ENCODE measurements around the gene GTF2F2.
"Not testable (repeated sequence)": the region's sequence is repeated elsewhere in the genome, so short reads cannot be mapped to it uniquely, and the experiment has no call there.

Gene GTF2F2

DNA sequence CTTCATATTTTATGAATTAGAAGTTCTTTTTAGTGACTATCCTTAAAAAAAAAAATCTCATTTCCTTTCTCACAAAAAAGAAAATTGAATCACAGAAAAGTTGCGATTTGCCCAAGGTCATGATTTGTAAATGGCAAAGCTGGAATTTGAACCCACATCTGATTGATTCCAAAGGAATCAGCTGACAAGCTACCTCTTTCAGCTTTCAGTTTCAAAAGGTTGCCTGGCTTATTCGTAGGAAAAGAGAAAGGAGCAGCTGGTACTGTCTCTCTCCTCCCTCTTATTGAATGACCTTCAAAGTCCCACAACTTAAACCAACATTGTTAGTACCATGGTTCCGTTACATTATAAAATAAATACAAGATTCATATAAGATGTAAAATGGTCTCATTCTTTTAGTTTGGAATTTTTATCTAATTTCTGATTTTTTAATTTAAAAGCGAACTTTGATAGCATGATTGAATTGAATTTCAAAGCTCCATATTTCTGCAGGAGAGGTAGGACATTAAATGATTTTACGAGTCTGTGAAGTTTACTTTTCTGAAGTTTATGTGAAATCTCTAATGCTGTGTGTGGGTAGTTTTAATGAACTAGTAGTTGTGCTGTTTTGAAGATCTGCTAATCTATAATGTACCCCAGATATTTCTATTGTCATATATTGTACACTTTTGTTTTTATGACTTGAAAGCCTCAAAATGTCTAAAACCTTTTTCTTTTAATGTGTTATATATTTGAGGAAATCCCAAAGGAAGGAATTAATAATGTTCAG, 99.0 kb downstream of the GTF2F2 start:
- no peak for DNase-seq

DNA sequence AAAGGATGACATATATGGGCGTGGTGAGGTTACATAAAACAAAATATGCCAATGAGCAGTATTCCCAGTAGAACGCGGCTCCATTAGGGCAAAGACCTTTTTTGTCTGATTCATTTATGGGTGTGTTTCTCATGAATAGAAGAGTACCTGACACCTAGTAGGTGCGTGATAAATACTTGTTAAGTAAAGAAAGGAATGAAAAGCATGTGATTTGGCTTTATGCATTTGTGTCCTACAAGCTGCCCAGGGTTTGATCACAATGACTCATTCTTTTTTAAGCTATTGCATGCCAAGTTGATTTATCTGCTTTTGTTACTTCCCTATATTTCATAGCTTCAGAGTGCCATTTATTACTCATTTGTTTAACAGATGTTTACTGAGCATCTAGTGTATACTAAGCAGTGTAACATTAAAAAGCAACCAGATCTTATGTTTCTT, 99.6 kb downstream of the GTF2F2 start:
- DNase-seq, result no peak

DNA sequence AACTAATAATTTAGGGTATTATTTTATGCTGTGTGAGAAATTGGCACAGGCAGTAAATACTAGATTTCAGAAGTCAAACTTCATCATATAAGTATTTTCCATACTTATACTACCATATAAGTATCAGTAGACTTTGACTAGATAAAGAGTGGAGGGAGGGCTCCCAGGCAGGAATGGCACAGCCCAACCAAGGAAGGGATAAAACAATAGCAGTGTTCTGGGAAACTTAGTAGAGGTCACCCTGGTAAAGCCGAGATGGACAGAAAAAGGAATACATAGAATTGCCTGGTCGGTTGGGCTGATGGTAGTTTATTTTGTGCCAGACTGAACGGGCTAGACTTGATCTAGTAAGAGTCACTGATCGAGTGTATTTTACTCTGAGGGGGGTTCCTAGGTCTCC, 100.1 kb downstream of the GTF2F2 start:
- no peak for DNase-seq

DNA sequence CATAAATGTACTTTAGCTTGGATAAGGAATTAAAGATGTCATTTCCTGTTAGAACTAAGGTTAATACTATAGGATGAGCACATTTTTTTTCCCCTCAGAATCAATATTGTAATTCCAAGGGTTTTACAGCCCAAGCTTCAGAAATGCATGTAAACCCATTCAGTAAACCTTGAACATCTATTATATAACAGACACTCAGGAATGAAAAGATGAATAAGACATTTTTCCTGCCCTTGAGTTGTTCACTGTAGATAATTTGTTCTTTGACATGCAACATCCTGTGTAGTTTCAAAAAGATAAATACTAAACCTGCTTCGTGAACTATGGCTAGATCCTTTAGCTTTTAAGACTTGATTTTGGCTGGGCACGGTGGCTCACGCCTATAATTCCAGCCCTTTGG, 102.2 kb downstream of the GTF2F2 start:
- DNase-seq, result no peak

DNA sequence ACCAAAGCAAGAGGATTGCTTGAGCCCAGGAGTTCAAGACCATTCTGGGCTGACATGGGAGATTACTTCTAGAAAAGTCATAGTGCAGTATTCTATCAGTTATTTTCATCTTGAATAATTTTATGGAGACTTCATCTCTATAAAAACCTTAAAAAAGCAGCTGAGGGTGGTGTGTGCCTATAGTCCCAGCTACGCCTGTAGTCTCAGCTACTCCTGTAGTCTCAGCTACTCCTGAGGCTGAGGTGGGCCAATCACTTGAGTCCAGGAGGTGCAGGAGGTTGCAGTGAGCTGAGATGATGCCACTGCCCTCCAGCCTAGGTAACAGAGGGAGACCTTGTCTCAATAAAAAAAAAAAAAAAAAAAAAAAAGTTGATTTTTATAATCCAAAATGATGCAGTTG, 102.6 kb downstream of the GTF2F2 start:
- no peak for DNase-seq

DNA sequence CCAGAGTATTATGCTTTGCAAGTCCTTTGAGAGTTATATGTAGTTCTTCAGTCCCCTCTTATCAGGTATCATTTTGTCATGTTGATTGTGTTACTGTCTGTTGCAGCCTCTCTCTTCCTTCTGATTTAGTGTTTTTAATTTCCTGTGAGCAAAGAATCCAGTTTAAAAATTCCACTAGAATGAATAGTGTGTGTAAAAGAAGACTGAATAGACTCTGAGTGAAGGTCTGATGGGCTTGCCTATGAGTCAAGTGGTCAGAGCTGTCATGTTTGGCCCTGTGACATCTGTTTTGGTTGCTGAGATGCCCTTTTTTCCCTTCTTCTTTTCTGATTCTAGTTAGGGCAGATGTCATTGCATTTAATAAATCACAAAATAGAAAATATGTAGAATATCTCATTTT, 103.9 kb downstream of the GTF2F2 start:
- no peak for DNase-seq

DNA sequence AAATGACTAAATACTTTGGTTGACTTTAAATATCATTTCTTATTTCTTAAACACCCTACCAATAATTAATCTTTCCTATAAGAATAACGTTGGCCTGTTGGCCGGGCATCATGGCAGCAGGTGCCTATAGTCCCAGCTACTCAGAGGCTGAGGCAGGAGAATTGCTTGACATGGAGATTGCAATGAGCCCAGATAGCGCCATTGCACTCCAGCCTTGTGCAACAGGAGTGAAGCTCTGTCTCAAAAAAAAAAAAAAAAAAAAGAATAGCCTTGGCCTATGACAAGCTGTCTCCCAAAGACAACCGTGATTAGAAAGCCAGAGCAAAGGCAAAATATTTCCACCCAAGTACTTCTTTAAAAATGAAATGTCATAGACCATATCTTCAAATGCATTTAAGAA, 105.1 kb downstream of the GTF2F2 start:
- DNase-seq, result no peak

DNA sequence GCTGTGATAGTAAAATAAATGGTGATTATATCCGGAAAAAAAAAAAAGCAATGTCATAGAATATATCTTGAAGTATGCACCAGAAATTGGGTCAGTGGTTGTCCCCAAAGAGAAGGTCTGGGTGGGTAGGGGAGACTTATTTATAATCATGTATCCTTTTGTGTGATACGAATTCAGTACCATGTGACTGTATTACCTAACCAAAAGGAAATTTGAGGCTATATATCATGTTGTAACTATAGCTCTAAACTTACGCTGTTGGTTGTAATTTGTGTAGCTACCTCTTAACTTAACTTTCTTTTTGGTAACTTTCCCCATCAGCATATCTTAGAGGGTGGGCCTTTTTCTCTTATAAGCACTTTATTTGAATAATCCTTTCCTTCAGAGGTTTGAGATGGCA, 105.7 kb downstream of the GTF2F2 start:
- DNase-seq, result no peak

DNA sequence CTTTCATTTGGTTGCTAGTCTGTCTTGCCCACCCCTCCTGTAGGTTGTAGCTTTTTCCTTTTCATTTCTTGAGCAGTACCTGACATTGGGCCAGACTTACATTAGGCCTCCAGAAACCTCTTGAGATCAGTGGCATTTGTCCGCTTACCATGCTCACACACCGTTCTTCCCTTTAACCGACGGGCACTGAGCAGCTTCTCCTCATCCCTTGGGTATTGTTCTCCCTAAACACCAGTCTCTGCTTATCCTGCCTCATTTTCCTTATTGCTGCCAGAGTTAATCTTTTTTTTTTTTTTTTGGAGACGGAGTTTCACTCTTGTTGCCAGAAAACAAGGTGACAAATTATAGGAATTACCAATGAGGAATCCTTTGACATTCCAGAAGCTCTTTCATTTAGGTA, 107.7 kb downstream of the GTF2F2 start:
- DNase-seq, result no peak

DNA sequence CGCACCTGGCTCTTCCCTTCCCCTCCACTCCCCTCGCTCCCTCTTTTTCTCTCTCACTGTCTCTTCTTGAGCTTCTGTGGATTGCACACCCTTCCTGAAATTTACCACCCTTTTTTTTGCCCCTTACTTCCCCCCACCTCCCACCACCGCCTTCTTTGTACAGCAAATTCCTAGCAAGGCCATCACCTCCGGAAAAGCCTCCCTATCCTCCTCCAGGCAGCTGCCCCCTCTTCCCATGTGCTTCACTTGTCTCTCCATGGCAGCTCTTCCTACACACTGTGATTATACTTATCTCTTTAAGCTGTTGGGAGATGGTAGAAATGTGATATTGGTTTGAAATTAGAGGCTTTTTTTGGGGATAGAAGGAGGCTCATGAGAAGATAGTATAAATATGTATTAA, 108.9 kb downstream of the GTF2F2 start:
- no peak for DNase-seq

DNA sequence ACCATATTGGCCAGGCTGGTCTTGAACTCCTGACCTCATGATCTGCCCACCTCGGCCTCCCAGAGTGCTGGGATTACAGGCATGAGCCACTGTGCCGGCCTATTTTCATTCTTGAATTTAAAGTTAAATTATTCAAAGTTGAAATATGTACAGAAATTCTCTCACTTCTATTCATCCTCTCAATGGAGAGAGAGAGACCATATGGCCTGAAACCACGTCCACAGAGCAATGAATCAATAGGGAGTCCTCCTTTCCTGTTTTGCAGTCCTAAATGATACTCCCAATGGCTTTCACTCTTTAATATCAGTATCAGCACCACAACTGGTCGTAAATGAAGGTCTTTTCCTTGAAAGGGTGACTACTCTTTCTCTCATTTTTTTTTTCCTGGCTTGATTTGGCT, 111.0 kb downstream of the GTF2F2 start:
- DNase-seq, result no peak

DNA sequence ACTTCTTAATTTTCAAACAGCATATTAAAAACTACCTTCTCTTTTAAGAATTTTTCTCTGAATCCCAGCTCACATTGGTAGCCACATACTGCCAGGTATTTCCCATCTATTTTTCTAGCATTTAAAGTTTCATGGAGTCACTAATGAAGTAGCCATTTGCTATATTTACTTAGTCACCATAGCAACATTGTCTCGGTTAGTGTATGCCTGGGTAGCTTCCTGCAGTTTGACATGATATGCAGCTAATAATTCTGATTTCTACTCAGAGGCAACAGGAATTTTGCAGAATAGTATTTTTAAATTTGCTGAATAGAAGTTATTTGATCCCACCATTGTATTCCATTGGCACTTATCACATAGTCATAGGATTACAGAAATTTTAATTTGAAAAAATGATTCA, 111.4 kb downstream of the GTF2F2 start:
- no peak for DNase-seq

DNA sequence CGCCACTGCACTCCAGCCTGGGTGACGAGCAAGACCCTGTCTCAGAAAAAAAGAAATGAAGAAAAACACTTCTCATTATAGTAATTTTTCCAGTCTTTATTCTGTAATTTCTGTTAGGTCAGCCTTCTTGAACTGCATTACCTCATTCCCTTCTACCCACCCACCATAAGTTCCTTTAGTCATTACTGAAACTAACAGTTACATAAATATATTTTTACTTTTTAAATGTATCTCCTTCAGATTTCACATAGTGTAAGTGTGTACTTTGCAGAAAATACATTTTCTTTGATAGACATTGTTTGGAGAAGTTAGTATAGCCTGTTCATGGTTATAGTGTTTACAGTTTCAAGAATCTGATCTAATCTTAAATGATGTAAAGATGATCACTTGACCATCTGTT, 112.3 kb downstream of the GTF2F2 start:
- DNase-seq, result no peak

DNA sequence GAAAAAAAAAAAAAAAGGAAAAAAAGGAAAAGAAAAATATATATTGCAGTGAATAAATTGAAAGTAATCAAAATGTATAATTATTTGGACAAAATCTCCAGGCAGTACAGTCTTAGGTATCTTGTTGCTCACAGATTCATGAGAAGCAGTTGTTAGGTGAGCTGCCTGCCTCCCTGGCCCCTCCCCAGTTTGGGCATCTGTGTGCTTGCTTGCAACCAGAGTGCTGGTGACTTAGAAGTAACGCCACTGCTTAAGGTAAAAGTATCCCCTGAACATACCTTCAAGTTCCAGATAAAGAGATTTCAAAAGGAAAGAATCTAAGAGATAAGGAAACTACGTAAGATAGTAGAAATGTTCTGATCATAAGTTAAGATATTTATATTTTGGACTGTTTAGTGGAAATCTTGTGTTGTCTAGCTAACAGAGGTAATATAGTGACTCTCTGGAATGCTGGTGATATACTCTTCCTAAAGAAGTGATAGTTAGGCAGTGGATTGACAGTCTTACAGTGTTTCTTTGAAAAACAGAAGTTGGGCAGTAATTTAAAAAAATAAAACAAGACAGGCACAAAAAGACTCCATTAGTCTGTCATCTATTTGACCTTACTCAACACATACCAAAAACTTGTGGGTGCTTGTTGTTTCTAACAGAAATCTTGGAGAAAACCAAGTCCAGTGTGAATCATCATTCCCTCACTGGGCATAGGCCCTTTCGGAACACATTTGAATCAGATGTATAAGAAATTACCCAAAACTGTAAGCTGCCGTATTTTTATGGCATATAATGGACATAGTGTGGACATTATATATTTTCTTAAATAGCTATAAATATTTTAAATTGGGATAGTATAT, 118.9 kb downstream of the GTF2F2 start:
- no peak for DNase-seq

DNA sequence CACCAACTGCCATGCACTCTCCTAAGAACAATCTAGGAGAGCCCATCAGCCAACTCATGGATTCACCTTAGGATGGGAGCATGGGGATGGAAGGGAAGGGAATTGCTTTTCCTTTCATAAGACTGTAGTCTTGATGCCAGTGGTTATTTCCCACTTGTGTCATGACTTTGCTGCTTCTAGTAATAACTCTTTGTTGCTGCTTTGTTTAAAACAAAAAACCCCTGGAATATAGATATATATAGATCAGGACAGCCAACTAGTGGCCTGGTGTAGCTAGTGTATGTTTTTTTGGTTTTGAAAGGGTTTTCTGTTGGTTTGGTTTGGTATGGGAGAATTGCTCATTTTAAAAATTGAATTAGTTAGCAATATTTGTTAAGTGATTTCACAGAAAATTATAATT, 119.8 kb downstream of the GTF2F2 start:
- no peak for DNase-seq

DNA sequence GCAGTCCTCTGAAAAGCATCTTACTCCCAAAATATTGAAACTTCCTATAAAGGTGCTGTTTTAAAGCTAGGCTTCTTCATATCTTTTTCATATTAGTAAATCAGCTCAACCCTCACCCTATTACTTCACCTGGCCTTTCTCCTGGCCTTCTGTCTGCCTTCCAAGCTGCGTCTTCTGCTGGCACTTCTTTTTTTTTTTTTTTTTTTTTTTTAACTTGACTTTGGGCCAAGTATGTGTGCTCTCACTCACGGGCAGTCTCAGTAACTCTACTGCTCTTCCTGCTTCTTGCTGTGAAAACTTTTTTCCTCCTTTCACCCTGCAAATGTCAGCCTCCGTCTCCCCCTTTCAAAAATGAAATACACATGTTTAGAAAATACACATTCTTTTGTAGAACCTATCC, 121.8 kb downstream of the GTF2F2 start:
- DNase-seq, result no peak

DNA sequence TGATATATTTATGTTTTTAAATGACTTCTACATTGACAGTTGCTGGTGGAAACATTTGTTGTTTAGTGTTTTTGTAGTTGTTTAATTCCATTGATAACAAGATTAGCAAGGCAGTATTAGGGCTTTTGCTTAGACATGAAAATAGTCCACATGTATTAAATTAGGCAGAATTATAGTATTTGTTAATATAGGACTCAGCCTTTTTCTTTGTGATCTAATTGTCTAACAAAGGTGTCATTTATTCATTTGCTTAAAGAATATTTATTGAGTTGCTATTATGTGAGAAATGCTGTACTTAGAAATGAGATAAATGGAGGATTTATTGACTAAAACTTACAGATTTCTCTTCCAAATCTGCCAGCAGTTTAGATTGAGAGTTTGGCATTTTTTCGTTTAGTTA, 122.2 kb downstream of the GTF2F2 start:
- no peak for DNase-seq

DNA sequence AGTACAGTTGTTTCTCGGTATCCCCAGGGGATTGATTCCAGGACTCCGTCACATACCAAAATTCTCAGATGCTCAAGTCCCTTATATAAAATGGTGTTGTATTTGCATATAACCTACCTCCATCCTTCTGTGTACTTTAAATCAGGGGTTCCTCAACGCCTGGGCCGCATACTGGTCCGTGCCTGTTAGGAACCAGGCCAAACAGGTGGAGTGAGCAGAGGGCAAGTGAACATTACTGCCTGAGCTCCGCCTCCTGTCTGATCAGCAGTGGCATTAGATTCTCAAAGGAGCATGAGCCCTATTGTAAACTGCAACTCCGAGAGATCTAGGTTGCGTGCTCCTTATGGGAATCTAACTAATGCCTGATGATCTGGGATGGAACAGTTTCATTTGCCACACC, 122.8 kb downstream of the GTF2F2 start:
- DNase-seq, result no peak

DNA sequence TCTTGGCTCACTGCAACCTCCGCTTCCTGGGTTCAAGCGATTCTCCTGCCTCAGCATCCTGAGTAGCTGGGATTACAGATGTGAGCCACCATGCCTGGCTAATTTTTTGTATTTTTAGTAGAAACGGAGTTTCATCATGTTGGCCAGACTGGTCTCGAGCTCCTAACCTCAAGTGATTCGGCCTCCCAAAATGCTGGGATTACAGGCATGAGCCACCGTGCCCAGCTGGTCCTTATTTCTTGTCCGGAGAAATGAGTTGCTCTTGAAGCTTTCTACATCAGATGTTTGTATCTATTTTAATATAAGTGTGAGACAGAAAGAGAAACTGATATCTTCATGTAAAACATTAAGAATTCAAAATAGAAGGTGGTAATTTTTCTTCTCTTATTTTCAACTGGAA, 124.4 kb downstream of the GTF2F2 start:
- DNase-seq, result not testable (repeated sequence)

DNA sequence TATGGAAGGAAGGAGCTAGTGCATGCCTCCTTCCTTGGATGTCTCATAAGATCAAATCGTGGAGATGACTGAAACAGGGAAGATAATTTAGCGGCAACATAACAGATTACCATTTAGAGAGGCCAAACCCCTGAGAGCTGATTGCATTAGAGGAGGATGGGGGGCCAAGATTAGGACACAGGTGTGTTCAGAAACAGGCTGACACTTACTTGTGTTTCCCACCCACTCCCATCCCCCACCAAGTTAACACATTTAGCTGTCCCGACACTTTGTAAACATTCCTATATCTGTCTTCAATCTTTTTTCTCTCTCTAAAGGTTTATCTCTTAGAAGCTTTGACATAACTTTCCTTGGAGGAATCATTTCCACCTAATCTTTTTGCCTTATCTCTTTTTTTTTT, 129.4 kb downstream of the GTF2F2 start:
- DNase-seq, result no peak

DNA sequence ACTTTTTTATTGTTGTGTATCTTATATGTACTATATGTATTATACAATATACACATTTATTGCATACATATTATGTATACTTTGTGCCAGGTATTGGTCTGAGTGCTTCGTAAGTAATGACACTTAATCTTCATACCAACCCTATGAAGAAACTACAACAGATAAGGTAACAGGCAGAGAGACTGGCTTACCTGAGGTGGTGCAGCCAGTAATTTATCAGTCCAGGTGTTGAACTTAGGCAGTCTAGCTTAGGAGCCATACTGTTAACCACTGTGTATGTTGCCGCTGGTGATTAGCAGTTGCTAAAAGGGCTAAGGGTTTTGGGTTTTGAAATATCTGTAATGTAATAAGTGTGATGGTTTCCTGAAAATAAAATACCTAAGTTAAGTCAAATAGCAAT, 134.1 kb downstream of the GTF2F2 start:
- no peak for DNase-seq

DNA sequence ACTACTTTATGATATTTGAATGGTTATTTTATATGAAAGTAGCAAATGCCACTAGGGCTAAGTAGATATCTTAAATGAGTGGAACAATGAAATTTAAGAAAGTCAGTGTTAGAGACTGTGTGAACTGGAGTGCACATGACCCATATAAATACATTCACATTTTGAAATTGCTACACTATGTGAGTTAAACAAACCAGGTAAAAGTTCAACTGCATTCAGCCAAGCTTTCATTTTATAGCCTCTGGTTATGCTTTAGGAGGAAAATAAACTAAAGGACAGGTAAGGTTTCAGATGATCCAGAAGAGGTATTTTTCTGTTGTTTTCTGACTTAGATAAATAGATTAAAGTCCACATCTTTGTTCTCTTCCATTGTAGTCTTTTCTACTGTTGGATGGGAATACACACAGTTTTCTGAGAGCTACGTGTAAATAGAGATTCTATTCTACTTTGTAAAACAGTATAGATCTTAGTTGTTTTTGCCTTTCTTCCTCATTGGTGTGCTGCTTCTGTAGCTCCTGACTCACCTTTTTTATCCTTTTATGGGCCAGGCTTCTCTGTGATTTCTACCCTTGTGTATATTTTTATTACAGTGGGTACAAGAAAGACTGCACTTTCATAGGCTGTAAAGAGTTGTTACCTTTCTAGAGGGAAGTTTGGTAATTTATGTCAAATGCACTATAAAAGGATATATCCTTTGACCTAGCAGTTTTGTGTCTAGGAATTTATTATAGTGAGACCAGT, 135.1 kb downstream of the GTF2F2 start:
- DNase-seq, result no peak

DNA sequence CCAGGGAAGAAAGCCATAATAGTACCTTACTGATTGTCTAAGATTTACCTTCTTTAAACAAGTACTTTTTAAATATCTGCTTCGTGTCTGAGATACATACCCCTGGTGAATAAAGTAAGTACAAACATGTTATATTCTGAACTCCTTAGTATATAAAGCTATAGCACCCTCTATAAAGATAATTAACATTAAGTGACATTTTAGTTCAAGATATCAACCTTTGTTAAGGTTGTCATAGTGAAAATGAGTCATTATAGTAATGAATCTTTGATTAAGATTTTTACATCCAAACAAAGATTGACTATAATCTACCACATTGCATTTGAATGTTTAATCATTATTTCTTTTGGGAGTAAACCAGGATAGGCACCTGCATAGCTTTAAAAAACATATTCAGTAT, 135.9 kb downstream of the GTF2F2 start:
- DNase-seq, result no peak
